HepG2 (cell line): ENCODE results near the gene ABCG2. TPM values are rescaled to one million over a fixed set of nuclear protein-coding genes. Genes with fewer than 3 reads are reported as not detected.

Source experiments
- AKAP8 ChIP-seq: sonication (generic); formaldehyde crosslinking; IDR thresholded peaks from 2 replicates; pipeline ENCODE4 v1.5.1; 2020; ENCODE audit warnings: mild to moderate bottlenecking, missing genetic modification reagents
- ARID3A ChIP-seq: IDR thresholded peaks from 2 replicates; pipeline ENCODE4 v1.6.1; 2012; ENCODE audit warnings: low read depth, low read length, improper control_type of control experiment
- ESRRA ChIP-seq: sonication (generic); formaldehyde crosslinking; IDR thresholded peaks from 2 replicates; pipeline ENCODE4 v1.5.1; 2020; ENCODE audit warnings: mild to moderate bottlenecking, low read depth, missing genetic modification reagents
- GATA4 ChIP-seq: sonication (generic); IDR thresholded peaks from 2 replicates; pipeline ENCODE4 v1.6.1; 2016; ENCODE audit warnings: antibody characterized with exemption, low read depth, borderline replicate concordance
- MBD4 ChIP-seq: IDR thresholded peaks from 2 replicates; pipeline ENCODE4 v1.6.1; 2012; ENCODE audit warnings: low read length, inconsistent platforms, borderline replicate concordance
- MXD1 ChIP-seq: sonication (generic); formaldehyde crosslinking; IDR thresholded peaks from 2 replicates; pipeline ENCODE4 v1.4.0; 2020; ENCODE audit warnings: mild to moderate bottlenecking, missing genetic modification reagents
- NR2C2 ChIP-seq: sonication (generic); formaldehyde crosslinking; IDR thresholded peaks from 2 replicates; pipeline ENCODE4 v1.4.0; 2020; ENCODE audit warnings: missing genetic modification reagents, mild to moderate bottlenecking, moderate library complexity, borderline replicate concordance
- SOX13 ChIP-seq, 3 experiments: fragments of 450-650 bp in 1 of 3; sonication (generic) in 1 of 3; formaldehyde crosslinking in 1 of 3; IDR thresholded peaks in 2 of 3; conservative IDR thresholded peaks in 1 of 3; 2 replicates each; pipeline versions ENCODE4 v1.5.0 to v1.6.1; 2016 to 2020; ENCODE audit warnings: antibody characterized with exemption in 1 of 3, mild to moderate bottlenecking in 1 of 3, missing compliant biosample characterization in 1 of 3, missing genetic modification reagents in 1 of 3, moderate library complexity in 1 of 3
- SPEN ChIP-seq: sonication (generic); formaldehyde crosslinking; IDR thresholded peaks from 2 replicates; pipeline ENCODE4 v1.5.1; 2020; ENCODE audit warnings: low read depth, mild to moderate bottlenecking, missing genetic modification reagents
- SRSF4 ChIP-seq: fragments of 200-400 bp; formaldehyde crosslinking; IDR thresholded peaks from one replicate; pipeline ENCODE4 v1.6.1; 2018; ENCODE audit warnings: mild to moderate bottlenecking, low read depth, low read length, moderate library complexity; ENCODE audit not compliant: poor library complexity, severe bottlenecking
- THAP7 ChIP-seq: sonication (generic); formaldehyde crosslinking; IDR thresholded peaks from 2 replicates; pipeline ENCODE4 v1.8.1; 2023; ENCODE audit warnings: mild to moderate bottlenecking, missing genetic modification reagents
- YEATS4 ChIP-seq: sonication (generic); formaldehyde crosslinking; IDR thresholded peaks from 2 replicates; pipeline ENCODE4 v1.4.0; 2020; ENCODE audit warnings: missing genetic modification reagents, borderline replicate concordance
- ZBTB38 ChIP-seq: sonication (generic); formaldehyde crosslinking; IDR thresholded peaks from 2 replicates; pipeline ENCODE4 v1.5.1; 2020; ENCODE audit warnings: mild to moderate bottlenecking, missing genetic modification reagents
- ZNF224 ChIP-seq: sonication (generic); formaldehyde crosslinking; IDR thresholded peaks from 2 replicates; pipeline ENCODE4 v1.5.0; 2020; ENCODE audit warnings: mild to moderate bottlenecking, missing genetic modification reagents
- ZNF251 ChIP-seq: sonication (generic); formaldehyde crosslinking; IDR thresholded peaks from 2 replicates; pipeline ENCODE4 v1.9.0; 2021; ENCODE audit warnings: mild to moderate bottlenecking, missing genetic modification reagents
- ZNF639 ChIP-seq: conservative IDR thresholded peaks from 2 replicates; pipeline ENCODE4 v1.6.1; 2018; ENCODE audit warnings: missing genetic modification reagents
- ZNF672 ChIP-seq: sonication (generic); formaldehyde crosslinking; IDR thresholded peaks from 2 replicates; pipeline ENCODE4 v1.8.1; 2022; ENCODE audit warnings: missing genetic modification reagents
- ZNF704 ChIP-seq: sonication (generic); formaldehyde crosslinking; IDR thresholded peaks from 2 replicates; pipeline ENCODE4 v1.8.1; 2023; ENCODE audit warnings: mild to moderate bottlenecking, inconsistent platforms, moderate library complexity, missing genetic modification reagents, borderline replicate concordance
- ZNF816 ChIP-seq: sonication (generic); formaldehyde crosslinking; IDR thresholded peaks from 2 replicates; pipeline ENCODE4 v1.8.0; 2022; ENCODE audit warnings: missing genetic modification reagents, mild to moderate bottlenecking, borderline replicate concordance
- ZNF879 ChIP-seq: sonication (generic); formaldehyde crosslinking; IDR thresholded peaks from 2 replicates; pipeline ENCODE4 v1.8.1; 2023; ENCODE audit warnings: missing genetic modification reagents
- ZSCAN31 ChIP-seq: sonication (generic); formaldehyde crosslinking; IDR thresholded peaks from 2 replicates; pipeline ENCODE4 v1.5.0; 2020; ENCODE audit warnings: low read depth, mild to moderate bottlenecking, missing genetic modification reagents
- polyA plus RNA-seq, 8 experiments: library from polyadenylated mRNA; depleted of rRNA in 3 of 8; stranded (reverse) in 7 of 8; unstranded in 1 of 8; fragments of >200 nt; fragmentation: Illumina TruSeq in 4 of 8; extraction: Trizol in 4 of 8; gene quantifications; 2 replicates each; pipeline versions ENCODE4 v1.2.1 to v1.2.3, GENCODE V29; 2011 to 2016; ENCODE audit warnings: low read depth in 4 of 8, missing spikeins in 1 of 8, mixed read lengths in 1 of 8; ENCODE audit not compliant: insufficient read depth in 1 of 8
- total RNA-seq, 5 experiments: library from RNA; depleted of rRNA; stranded (reverse); fragments of >200 nt; fragmentation: Illumina TruSeq; extraction: Trizol; gene quantifications; 2 replicates each; pipeline ENCODE4 v1.2.3, GENCODE V29; 2016; ENCODE audit warnings: low read depth in 1 of 5

ABCG2 gene
- total and polyA plus RNA-seq, 2 of the 13 experiments (the other 11 are each of a cell fraction or from before 2014, with no cell fraction given) = 10.0 to 15.7 TPM

GRCh38 chr4:88158489-88159228 lies at the start of gene ABCG2 (continued):
- TF ChIP-seq ARID3A = no peak
- TF ChIP-seq MXD1 (CRISPR knock-in tag) = 0 out of 2 replicates have a peak, but pooled peaks have one; percentile 71
- no peak; the same call in 1 of the 2 replicates for TF ChIP-seq THAP7
- TF ChIP-seq ESRRA (CRISPR knock-in tag) = 0 out of 2 replicates have a peak, but pooled peaks have one; percentile 15
- TF ChIP-seq ZNF672 (CRISPR knock-in tag) = 0 out of 2 replicates have a peak, but pooled peaks have one; percentile 46
- TF ChIP-seq ZNF704 (CRISPR knock-in tag) = 0 out of 2 replicates have a peak, but pooled peaks have one; percentile 59
- TF ChIP-seq AKAP8 = no peak
- TF ChIP-seq MBD4 = no peak
- TF ChIP-seq SOX13 (IDR thresholded peaks at IDR 0.05) = no peak
- TF ChIP-seq SOX13 (CRISPR knock-in tag; conservative IDR thresholded peaks at IDR 0.05 in 1 of 2, IDR thresholded peaks at IDR 0.05 in 1 of 2) = peak in 1 of 2 experiments; percentile 25; a peak in 1 of 4 replicates
- no peak for TF ChIP-seq SRSF4
- 0 out of 2 replicates have a peak, but pooled peaks have one; percentile 45 for TF ChIP-seq NR2C2 (CRISPR knock-in tag)
- TF ChIP-seq ZNF251 = no peak
- peak; percentile 76; the same call in 1 of the 2 replicates for TF ChIP-seq ZNF879 (CRISPR knock-in tag)
- TF ChIP-seq ZSCAN31 (CRISPR knock-in tag) = peak; percentile 78
- peak; percentile 73; the same call in 1 of the 2 replicates for TF ChIP-seq ZNF224 (CRISPR knock-in tag)
- peak; percentile 29; the same call in 1 of the 2 replicates for TF ChIP-seq ZBTB38 (CRISPR knock-in tag)
- TF ChIP-seq ZNF639 (CRISPR knock-in tag) = no peak
- TF ChIP-seq ZNF816 = 0 out of 2 replicates have a peak, but pooled peaks have one; percentile 34
- peak; percentile 51 for TF ChIP-seq SPEN
- peak; percentile 75 for TF ChIP-seq YEATS4
- TF ChIP-seq GATA4 = peak; percentile 44; the same call in 1 of the 2 replicates
